Measurements from ENCODE around the gene RBBP4. TPM values are rescaled to one million over a fixed set of nuclear protein-coding genes. Genes with fewer than 3 reads are reported as not detected.

Gene RBBP4
- 189 TPM for total RNA-seq

GRCh38 chr1:32650752-32651460, at the start of gene RBBP4:
RBBP4 (plus strand) TSS chr1:32651208; CDS start chr1:32651307, 99 bp downstream.

GRCh38 chr1:32650248-32650751, 708 bp upstream of the RBBP4 start, which contains the start of gene ZBTB8OS:
ZBTB8OS (minus strand) TSS chr1:32650550; CDS start chr1:32650529, 21 bp downstream.

GRCh38 chr1:32702599-32703478, 51.8 kb downstream of the RBBP4 start, which contains the start of gene SYNC:
SYNC (minus strand) TSS chr1:32702770; CDS start chr1:32702660, 110 bp downstream.

Small RNA genes lying within 50 kb of the gene (small RNA-seq; reads per million reads assigned to genes)
- gene RF00019 (ENCODE audit: low replicate concordance) = not detected

Other genes with a start within 250 kb of the RBBP4 start
- gene ZBTB8B, start 186.1 kb upstream of the RBBP4 start, total RNA-seq = 0.64 TPM
- 13.9 TPM for gene ZBTB8A, start 111.8 kb upstream of the RBBP4 start, total RNA-seq
- 13.4 TPM for gene ZBTB8OS, start 658 bp upstream of the RBBP4 start, total RNA-seq
- gene SYNC, start 51.6 kb downstream of the RBBP4 start, total RNA-seq = 9.3 TPM
- gene YARS1, start 166.2 kb downstream of the RBBP4 start, total RNA-seq = 32.3 TPM
- gene S100PBP, start 166.4 kb downstream of the RBBP4 start, total RNA-seq = 33.9 TPM
- gene FNDC5, start 219.7 kb downstream of the RBBP4 start, total RNA-seq = 55.6 TPM
- 0.58 TPM for gene HPCA, start 235.3 kb downstream of the RBBP4 start, total RNA-seq

Measured in metanephros (tissue), 2 donors.